ENCODE results near the gene ONECUT2. TPM values are rescaled to one million over a fixed set of nuclear protein-coding genes. Genes with fewer than 3 reads are reported as not detected.

The ONECUT2 gene
- total and polyA plus RNA-seq, 3 donors from 2014 or later, result 0.69 to 0.93 (median 0.79) TPM

GRCh38 chr18:57437766-57438671, 2.8 kb downstream of the ONECUT2 start:
- intact Hi-C loops (cut with DNase I; ENCODE audit: low total_unique reads), result no loop called here
- H3K9me3 ChIP-seq, result no peaks in the 10 kb centered on the region
- H3K4me3 ChIP-seq, result peak overlapping the region in 1 of 2 donors; percentile 11
- no peak overlapping the region for H3K27ac ChIP-seq
- TF ChIP-seq CTCF (IDR thresholded peaks at IDR 0.05) (peak; percentile 32 to 48 (median 33)), POLR2A (IDR thresholded peaks at IDR 0.05) (no peak)
- H3K36me3 ChIP-seq (ENCODE audit: low read depth, missing control alignments), result no peaks in the 10 kb centered on the region
- peaks cover 23% of the 10 kb centered on the region for H3K4me1 ChIP-seq
- peaks cover 5% of the 10 kb centered on the region for H3K27me3 ChIP-seq
- peak; percentile 75 for DNase-seq
- WGBS, 2 donors, result 1% methylated on average over 27 to 68 of the region's 72 CpGs

DNA sequence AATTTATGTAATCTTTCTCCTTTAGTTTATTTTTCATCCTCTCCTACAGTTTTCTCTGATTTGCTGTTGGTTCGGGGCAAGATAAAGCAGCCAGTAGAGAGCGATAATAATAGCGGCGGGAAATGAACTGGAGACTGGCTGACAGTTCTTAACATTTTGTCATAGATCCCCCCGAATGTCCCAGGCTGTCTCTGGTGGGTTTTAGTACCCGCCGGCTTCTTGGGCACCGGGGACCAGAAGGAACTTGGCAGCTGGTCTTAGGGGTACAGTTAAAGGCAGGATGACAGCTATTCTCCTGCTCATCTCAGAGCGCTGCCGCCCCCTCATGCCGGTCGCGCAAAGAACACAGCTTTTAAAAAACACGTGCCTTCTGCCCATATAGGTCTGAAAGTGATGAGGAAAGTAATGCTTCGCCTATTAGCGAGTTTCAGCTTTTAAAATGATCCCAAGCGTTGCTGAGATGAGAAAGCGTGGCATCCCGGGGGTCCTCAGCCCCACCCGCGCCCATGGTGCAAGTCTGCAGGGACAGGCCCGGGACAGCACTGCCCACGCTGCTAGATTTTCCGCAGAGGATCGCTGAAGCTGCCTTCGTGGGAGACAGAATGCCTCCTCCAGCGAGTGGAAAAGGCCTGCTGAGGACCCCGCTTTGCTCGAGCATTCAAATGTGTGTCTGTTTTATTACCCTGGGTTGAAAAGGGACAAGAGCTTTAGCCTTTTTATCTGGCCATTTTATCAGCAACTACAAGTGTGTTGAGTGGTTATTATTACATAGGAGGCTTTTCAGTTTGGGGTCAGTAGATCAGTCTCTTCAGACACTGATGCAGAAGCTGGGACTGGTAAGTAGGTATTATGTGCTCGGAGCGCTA, 3.8 kb downstream of the ONECUT2 start:
- H3K27me3 ChIP-seq, result no peaks in the 10 kb centered on the region
- TF ChIP-seq CTCF (IDR thresholded peaks at IDR 0.05) (no peak), POLR2A (IDR thresholded peaks at IDR 0.05) (no peak)
- H3K27ac ChIP-seq, result no peak overlapping the region
- 2 to 4% methylated on average over 26 to 31 of the region's 31 CpGs for WGBS, 2 donors
- H3K4me1 ChIP-seq, result peaks cover 23% of the 10 kb centered on the region
- DNase-seq, result no peak
- no peaks in the 10 kb centered on the region for H3K36me3 ChIP-seq (ENCODE audit: low read depth, missing control alignments)
- no peaks in the 10 kb centered on the region for H3K9me3 ChIP-seq
- intact Hi-C loops (cut with DNase I; ENCODE audit: low total_unique reads), result no loop called here
- H3K4me3 ChIP-seq, result no peak overlapping the region

DNA sequence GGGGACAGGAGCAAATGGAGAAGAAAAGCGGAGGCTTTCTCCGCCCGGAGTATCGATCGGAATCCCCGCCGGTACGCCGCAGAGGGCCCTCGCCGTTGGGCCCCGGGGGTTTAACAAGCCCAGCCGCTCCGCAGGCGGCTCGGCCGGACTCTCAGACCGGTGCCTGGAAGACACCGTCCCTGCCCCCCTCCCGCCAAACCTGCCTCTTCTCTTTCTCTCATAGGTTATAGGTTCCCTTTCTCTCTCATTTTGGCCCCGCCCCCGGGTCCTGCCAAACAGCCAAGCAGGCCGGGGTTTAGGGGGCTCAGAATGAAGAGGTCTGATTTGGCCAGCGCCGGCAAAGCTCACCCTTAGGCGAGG, 4.4 kb downstream of the ONECUT2 start:
- Histone ChIP-seq H3K27ac (no peak overlapping the region), H3K9me3 (no peaks in the 10 kb centered on the region), H3K36me3 (ENCODE audit: low read depth, missing control alignments) (no peaks in the 10 kb centered on the region), H3K27me3 (no peaks in the 10 kb centered on the region), H3K4me1 (peaks cover 23% of the 10 kb centered on the region), H3K4me3 (no peak overlapping the region)
- TF ChIP-seq CTCF (IDR thresholded peaks at IDR 0.05) (no peak), POLR2A (IDR thresholded peaks at IDR 0.05) (no peak)
- DNase-seq, result no peak
- intact Hi-C loops (cut with DNase I; ENCODE audit: low total_unique reads), result no loop called here
- WGBS, 2 donors, result 4 to 5% methylated on average over 26 of the region's 26 CpGs

- Histone ChIP-seq H3K27me3 (no peaks in the 10 kb centered on the region), H3K4me1 (peaks cover 23% of the 10 kb centered on the region), H3K4me3 (no peak overlapping the region), H3K27ac (no peak overlapping the region), H3K36me3 (ENCODE audit: low read depth, missing control alignments) (no peaks in the 10 kb centered on the region), H3K9me3 (no peaks in the 10 kb centered on the region)
- WGBS, 2 donors, result 0 to 4% methylated on average over 3 to 17 of the region's 17 CpGs
- TF ChIP-seq CTCF (IDR thresholded peaks at IDR 0.05), result no peak
- no peak for TF ChIP-seq POLR2A (IDR thresholded peaks at IDR 0.05)
- no peak for DNase-seq
- intact Hi-C loops (cut with DNase I; ENCODE audit: low total_unique reads), result no loop called here
These were observed 4.8 kb downstream of the ONECUT2 start for GRCh38 chr18:57439985-57440330.

Measured in testis (tissue), 3 donors.